Peyer's patch (tissue), 4 donors: ENCODE results near the gene CACYBP.

ENCODE experiments used
- CTCF ChIP-seq, 6 experiments: fragments of 450-650 bp in 4 of 6; fragments of 200-600 bp in 2 of 6; sonication (generic) in 1 of 6; IDR thresholded peaks; one replicate each; pipeline ENCODE4 v1.5.1; 2017 to 2019; ENCODE audit warnings: antibody characterized with exemption in 6 of 6, mild to moderate bottlenecking in 3 of 6, moderate library complexity in 1 of 6
- POLR2A ChIP-seq, 2 donors: fragments of 450-650 bp; IDR thresholded peaks; one replicate each; pipeline ENCODE4 v1.5.1; 2017; ENCODE audit warnings: antibody characterized with exemption in 2 of 2, mild to moderate bottlenecking in 2 of 2, moderate library complexity in 2 of 2

DNA sequence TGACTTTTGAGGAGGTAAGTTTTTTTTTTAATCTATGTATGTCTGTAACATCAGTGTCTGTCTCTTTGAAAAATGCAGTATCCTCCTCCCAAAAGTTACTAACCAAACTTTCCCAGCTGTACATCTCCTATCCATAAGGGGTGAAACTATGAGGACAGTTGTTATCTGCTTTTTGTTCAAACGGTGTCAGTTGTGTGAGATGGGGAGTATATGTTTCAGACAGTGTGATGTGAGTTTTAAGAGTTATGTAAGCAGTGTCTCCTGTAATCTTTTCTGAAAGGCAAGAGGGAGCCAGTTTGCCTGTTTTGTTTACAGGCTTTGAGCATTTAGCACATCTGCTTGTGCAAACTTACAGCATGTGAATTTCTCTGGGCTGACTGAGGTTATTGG, 34.8 kb upstream of the CACYBP start:
- TF ChIP-seq POLR2A (IDR thresholded peaks at IDR 0.05) (no peak), CTCF (IDR thresholded peaks at IDR 0.05) (no peak)
